ENCODE data around the gene DNAH7. TPM values are rescaled to one million over a fixed set of nuclear protein-coding genes. Genes with fewer than 3 reads are reported as not detected.

DNAH7 gene
- under 1 TPM in 1 of 5 donors, not detected in 4; 0.03 TPM for total RNA-seq
- total RNA-seq (2013): 0.06 TPM
- total RNA-seq: 0 to 0.31 (median 0.07) reads per million in 29 experiments

DNA sequence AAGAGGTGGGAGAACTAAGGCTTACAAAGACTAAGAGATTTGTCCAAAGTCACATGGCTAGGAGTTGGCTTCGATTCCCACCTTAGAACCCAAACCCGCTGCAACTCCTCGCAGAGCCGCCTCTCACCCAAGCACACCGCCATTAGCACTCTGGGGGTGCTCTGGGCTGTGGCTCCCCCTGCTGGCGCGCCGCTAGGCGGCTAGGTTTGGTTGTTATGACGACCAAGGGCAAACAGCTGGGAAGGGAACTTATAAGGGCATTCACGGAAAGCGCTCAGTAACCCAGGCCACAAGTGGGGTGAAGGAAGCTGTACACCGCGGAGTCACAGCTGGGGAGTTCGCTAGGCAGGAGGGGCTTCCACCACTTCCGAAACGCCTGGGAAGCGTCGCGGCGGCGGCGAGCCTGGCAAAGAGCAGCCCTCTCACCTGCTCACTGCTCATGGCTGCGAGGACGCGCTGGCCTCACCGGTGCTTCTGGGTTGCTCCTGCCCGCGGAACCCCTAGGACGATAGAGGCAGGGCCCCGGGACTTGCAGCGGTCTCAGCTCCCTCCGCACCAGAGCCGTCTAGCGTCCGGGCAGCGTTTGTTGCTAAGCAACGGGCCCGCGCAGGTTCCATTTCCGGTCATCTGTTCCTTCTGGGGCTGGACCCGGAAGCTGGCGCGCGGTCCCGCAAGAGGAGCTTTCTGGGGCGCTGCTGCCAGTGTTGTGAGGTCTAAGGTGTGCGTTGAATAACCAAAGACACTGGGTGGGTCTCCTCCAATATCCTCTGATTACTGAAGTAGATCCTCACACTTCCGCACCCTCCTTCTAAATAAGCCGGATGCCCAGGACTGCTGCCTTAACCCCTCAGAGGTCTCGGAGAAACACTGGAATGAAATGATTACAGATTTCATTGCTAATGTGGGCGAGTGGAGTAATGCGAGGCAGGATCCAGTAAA, at the start of gene DNAH7:
Gene DNAH7 (minus strand): TSS at position 567 of the 939 bp plus-strand sequence. CDS start 126 bp downstream, at position 441.
- Mint-ChIP-seq H3K36me3 (no peaks in the 10 kb centered on the region), H3K27me3 (peaks cover 0 to 4% of the 10 kb centered on the region in 2 donors), H3K4me1 (peaks cover 13 to 16% (median 14%) of the 10 kb centered on the region in 3 donors), H3K27ac (peak within 1 kb of the TSS; percentile 71 to 79), H3K4me3 (peak within 1 kb of the TSS; percentile 81 to 85 (median 82)), H3K9me3 (no peaks in the 10 kb centered on the region)
- ATAC-seq (replicated peaks in 1 of 4) (peak; percentile 89 to 97 (median 93)), DNase-seq (peak; percentile 80 to 94 (median 92))
- peaks cover 0 to 14% of the 10 kb centered on the region in 2 experiments for H3K4me1 ChIP-seq (ENCODE audit: control insufficient read depth in 1 of 2, extremely low read depth in 1 of 2, insufficient read depth in 2 of 2, low read length in 2 of 2)
- ChIA-PET POLR2A (interaction anchor here in 1 of 2 donors (0.6 to 1.2 kb wide), 5 partner anchors 79 to 1637 kb away, joined by 3 to 5 read pairs (median 5); partner anchors contain the start of gene MARS2), CTCF (interaction anchor here (0.6 to 2.8 kb wide), 31 partner anchors 9 to 1901 kb away, joined by 3 to 34 read pairs (median 4); partner anchors contain the start of gene SLC39A10 (in 2 of the 2))
- peak within 1 kb of the TSS; percentile 51 for H3K27ac ChIP-seq (ENCODE audit: low read length)
- no peaks in the 10 kb centered on the region for H3K36me3 ChIP-seq (ENCODE audit: control insufficient read depth in 2 of 2, extremely low read depth in 1 of 2, insufficient read depth in 1 of 2, low read length in 1 of 2)
- 3% methylated on average over 37 of the region's 53 CpGs for WGBS (ENCODE audit: insufficient coverage)
- peaks cover 0 to 4% of the 10 kb centered on the region in 2 experiments for H3K27me3 ChIP-seq (replicated peaks in 1 of 2; ENCODE audit: control insufficient read depth in 2 of 2, extremely low read depth in 1 of 2, insufficient read depth in 2 of 2, low read length in 1 of 2)
- peak within 1 kb of the TSS; percentile 60 to 64 for H3K4me3 ChIP-seq (ENCODE audit: control insufficient read depth in 1 of 2, extremely low read depth in 1 of 2, low read length in 1 of 2)
- H3K9me3 ChIP-seq: no peaks in the 10 kb centered on the region

DNA sequence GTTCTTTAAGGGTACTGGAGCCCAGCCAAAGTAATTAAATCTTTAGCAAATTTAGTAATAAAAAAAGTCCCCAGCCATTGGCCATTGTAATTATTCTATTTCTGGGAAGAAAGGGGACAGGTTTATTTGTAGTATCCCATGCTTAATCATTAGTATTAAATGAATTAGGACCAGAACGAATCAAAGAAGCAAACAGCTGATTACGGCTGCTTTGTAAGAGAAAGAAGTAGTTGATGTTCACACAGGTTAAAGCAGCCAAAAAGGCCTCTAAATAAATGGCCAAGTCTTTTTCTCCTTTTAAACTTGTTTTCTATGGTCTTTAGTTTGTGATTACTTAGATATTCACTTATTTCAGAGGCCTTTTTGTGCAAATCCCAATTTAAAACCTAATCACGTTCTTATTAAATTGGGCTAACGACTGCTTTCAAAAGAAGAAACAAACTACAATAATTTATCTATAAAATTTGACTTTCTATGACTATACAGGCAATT, 48.6 kb upstream of the DNAH7 start:
- POLR2A ChIA-PET: no interaction called here
- no peak overlapping the region for H3K4me3 Mint-ChIP-seq
- no CpG with 5 or more reads among the region's 4 CpGs for WGBS (ENCODE audit: insufficient coverage)

DNA sequence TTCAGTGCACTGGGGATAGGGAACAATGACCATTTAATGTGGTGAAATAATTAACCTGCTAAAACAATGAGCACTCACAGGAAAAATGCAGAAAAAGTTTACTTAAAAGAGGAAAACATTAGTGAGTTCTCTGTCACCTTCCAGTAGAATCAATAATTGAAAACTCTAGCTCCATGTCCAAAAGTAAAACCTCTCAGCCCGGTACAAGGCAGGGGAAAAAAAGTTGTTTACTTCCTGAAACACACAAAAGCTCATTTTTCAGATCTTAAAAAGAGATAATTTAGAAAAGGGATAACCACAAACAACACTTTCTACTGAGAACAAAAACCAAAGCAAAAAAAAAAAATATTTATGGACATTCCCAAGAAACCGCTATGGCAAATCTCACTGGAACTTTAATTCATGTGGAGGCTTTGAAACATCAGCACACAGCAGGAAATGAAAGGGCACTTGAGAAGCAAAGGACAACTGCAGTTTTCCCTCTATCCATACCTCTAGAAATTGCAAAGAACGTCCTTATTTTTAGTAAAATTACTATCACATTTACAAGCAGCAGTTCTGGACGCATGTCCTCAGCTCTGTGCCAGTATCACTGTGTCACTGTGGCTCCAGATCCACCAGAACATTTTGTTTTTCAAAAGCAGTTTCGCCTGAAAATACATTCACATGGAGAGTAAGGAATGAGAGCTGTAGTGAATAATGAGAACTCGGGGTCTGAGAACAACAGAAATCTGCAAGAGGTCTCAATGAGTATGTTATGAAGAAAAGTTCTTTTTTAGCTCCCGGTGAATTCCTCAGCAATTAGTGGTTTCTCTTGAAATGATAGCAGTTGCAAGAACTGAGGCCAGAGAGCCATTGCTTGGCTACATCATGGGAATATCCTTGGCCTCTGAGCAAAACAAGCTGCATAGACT, 44.7 kb upstream of the DNAH7 start:
- Mint-ChIP-seq H3K4me1 (peaks cover 10 to 26% (median 21%) of the 10 kb centered on the region in 3 donors), H3K27ac (peak overlapping the region; percentile 28 to 39), H3K9me3 (no peaks in the 10 kb centered on the region), H3K4me3 (peak overlapping the region in 2 of 3 donors; percentile 5 to 9), H3K27me3 (no peaks in the 10 kb centered on the region), H3K36me3 (no peaks in the 10 kb centered on the region)
- DNase-seq (no peak), ATAC-seq (replicated peaks in 1 of 4) (no peak)
- Histone ChIP-seq H3K4me3 (ENCODE audit: control insufficient read depth in 1 of 2, extremely low read depth in 1 of 2, low read length in 1 of 2) (no peak overlapping the region), H3K27ac (ENCODE audit: low read length) (no peak overlapping the region), H3K9me3 (no peaks in the 10 kb centered on the region), H3K27me3 (replicated peaks in 1 of 2; ENCODE audit: control insufficient read depth in 2 of 2, extremely low read depth in 1 of 2, insufficient read depth in 2 of 2, low read length in 1 of 2) (no peaks in the 10 kb centered on the region), H3K4me1 (ENCODE audit: control insufficient read depth in 1 of 2, extremely low read depth in 1 of 2, insufficient read depth in 2 of 2, low read length in 2 of 2) (peaks cover 0 to 2% of the 10 kb centered on the region in 2 experiments), H3K36me3 (ENCODE audit: control insufficient read depth in 2 of 2, extremely low read depth in 1 of 2, insufficient read depth in 1 of 2, low read length in 1 of 2) (no peaks in the 10 kb centered on the region)
- ChIA-PET CTCF (interaction anchor here (0.6 to 1.2 kb wide), 8 partner anchors 35 to 637 kb away, joined by 3 to 6 read pairs (median 3); partner anchors contain the start of gene DNAH7 (in 1 of the 2)), POLR2A (interaction anchor here (0.5 to 0.7 kb wide), 6 partner anchors 9 to 1706 kb away, joined by 3 to 9 read pairs (median 3); no protein-coding TSS in a partner anchor)
- WGBS (ENCODE audit: insufficient coverage): 68% methylated on average over 4 of the region's 7 CpGs

More for the DNA sequence above, 48.6 kb upstream of the DNAH7 start:
- Mint-ChIP-seq H3K27me3 (no peaks in the 10 kb centered on the region), H3K36me3 (no peaks in the 10 kb centered on the region), H3K27ac (no peak overlapping the region), H3K9me3 (peaks cover 0 to 4% (median 2%) of the 10 kb centered on the region in 3 donors), H3K4me1 (peaks cover 10 to 22% (median 18%) of the 10 kb centered on the region in 3 donors)
- Histone ChIP-seq H3K9me3 (no peaks in the 10 kb centered on the region), H3K4me1 (ENCODE audit: control insufficient read depth in 1 of 2, extremely low read depth in 1 of 2, insufficient read depth in 2 of 2, low read length in 2 of 2) (peaks cover 0 to 2% of the 10 kb centered on the region in 2 experiments), H3K27ac (ENCODE audit: low read length) (no peak overlapping the region), H3K36me3 (ENCODE audit: control insufficient read depth in 2 of 2, extremely low read depth in 1 of 2, insufficient read depth in 1 of 2, low read length in 1 of 2) (no peaks in the 10 kb centered on the region), H3K4me3 (ENCODE audit: control insufficient read depth in 1 of 2, extremely low read depth in 1 of 2, low read length in 1 of 2) (no peak overlapping the region), H3K27me3 (replicated peaks in 1 of 2; ENCODE audit: control insufficient read depth in 2 of 2, extremely low read depth in 1 of 2, insufficient read depth in 2 of 2, low read length in 1 of 2) (no peaks in the 10 kb centered on the region)
- DNase-seq (no peak), ATAC-seq (replicated peaks in 1 of 4) (no peak)
- CTCF ChIA-PET: no interaction called here

DNA sequence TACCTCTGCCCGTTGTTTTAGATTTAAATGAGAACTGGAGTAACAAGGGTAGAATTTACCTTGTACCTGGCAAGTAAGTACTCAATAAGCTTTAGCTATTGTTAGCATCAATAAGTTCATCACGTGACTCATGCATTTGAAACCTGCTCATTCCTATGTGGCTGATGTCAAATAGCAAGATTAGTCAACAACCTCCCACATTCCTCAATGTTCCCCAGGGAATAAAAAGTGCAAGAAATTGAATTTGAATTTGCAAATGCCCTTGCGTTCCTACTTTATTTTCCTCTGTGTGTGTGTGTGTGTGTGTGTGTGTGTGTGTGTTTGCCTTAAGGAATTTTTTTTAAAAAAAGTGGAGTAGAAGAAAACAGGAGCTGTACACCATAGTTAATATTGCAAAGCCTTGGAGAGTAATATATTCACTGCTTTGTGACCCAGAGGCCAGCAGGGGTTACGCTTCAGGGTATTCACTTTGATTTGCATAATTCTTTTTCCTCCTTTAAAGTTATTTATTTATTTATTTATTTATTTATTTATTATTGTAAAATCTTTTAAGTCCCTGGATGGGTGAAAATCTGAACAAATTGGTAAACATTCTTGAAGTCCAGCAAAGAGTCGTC, 43.9 kb upstream of the DNAH7 start:
- no peaks in the 10 kb centered on the region for H3K36me3 Mint-ChIP-seq
- ATAC-seq (replicated peaks in 1 of 4) (no peak), DNase-seq (no peak)
- Histone ChIP-seq H3K4me1 (ENCODE audit: control insufficient read depth in 1 of 2, extremely low read depth in 1 of 2, insufficient read depth in 2 of 2, low read length in 2 of 2) (peaks cover 0 to 2% of the 10 kb centered on the region in 2 experiments), H3K9me3 (no peaks in the 10 kb centered on the region), H3K27ac (ENCODE audit: low read length) (no peak overlapping the region), H3K36me3 (ENCODE audit: control insufficient read depth in 2 of 2, extremely low read depth in 1 of 2, insufficient read depth in 1 of 2, low read length in 1 of 2) (no peaks in the 10 kb centered on the region), H3K4me3 (ENCODE audit: control insufficient read depth in 1 of 2, extremely low read depth in 1 of 2, low read length in 1 of 2) (no peak overlapping the region), H3K27me3 (replicated peaks in 1 of 2; ENCODE audit: control insufficient read depth in 2 of 2, extremely low read depth in 1 of 2, insufficient read depth in 2 of 2, low read length in 1 of 2) (no peaks in the 10 kb centered on the region)
- ChIA-PET POLR2A (interaction anchor here (0.5 to 0.9 kb wide), 7 partner anchors 8 to 1707 kb away, joined by 3 to 9 read pairs (median 3); no protein-coding TSS in a partner anchor), CTCF (interaction anchor here (0.6 to 1.0 kb wide), 7 partner anchors 10 to 638 kb away, joined by 3 to 6 read pairs (median 3); no protein-coding TSS in a partner anchor)
- peaks cover 10 to 26% (median 21%) of the 10 kb centered on the region in 3 donors for H3K4me1 Mint-ChIP-seq
- WGBS (ENCODE audit: insufficient coverage): no CpG with 5 or more reads among the region's 5 CpGs
- H3K4me3 Mint-ChIP-seq: no peak overlapping the region
- H3K9me3 Mint-ChIP-seq: no peaks in the 10 kb centered on the region
- no peak overlapping the region for H3K27ac Mint-ChIP-seq
- H3K27me3 Mint-ChIP-seq: no peaks in the 10 kb centered on the region

DNA sequence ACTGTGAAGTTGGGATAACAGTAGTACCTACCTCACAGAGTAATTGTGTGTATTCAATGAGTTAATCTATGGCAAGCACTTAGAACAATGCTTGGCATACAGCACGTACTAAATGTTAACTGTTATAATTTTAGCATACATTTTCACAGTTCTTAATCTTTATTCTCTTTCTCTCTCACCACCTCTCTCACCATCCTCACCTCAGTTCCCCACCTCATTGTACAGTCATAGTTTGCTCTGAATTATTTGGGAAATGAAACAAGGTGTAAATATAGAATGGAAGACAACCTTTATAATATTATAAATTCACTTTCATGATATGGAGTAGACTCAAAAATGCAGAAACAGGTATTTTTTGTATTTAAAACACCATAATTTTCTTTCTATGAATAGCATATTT, 40.0 kb upstream of the DNAH7 start:
- Histone ChIP-seq H3K9me3 (no peaks in the 10 kb centered on the region), H3K36me3 (ENCODE audit: control insufficient read depth in 2 of 2, extremely low read depth in 1 of 2, insufficient read depth in 1 of 2, low read length in 1 of 2) (no peaks in the 10 kb centered on the region), H3K4me1 (ENCODE audit: control insufficient read depth in 1 of 2, extremely low read depth in 1 of 2, insufficient read depth in 2 of 2, low read length in 2 of 2) (peaks cover 0 to 4% of the 10 kb centered on the region in 2 experiments), H3K4me3 (ENCODE audit: control insufficient read depth in 1 of 2, extremely low read depth in 1 of 2, low read length in 1 of 2) (no peak overlapping the region), H3K27ac (ENCODE audit: low read length) (no peak overlapping the region), H3K27me3 (replicated peaks in 1 of 2; ENCODE audit: control insufficient read depth in 2 of 2, extremely low read depth in 1 of 2, insufficient read depth in 2 of 2, low read length in 1 of 2) (no peaks in the 10 kb centered on the region)
- ATAC-seq (replicated peaks in 1 of 4): no peak
- no peaks in the 10 kb centered on the region for H3K9me3 Mint-ChIP-seq
- no peak for DNase-seq
- peaks cover 23 to 28% (median 28%) of the 10 kb centered on the region in 3 donors for H3K4me1 Mint-ChIP-seq
- WGBS (ENCODE audit: insufficient coverage): no CpG with 5 or more reads among the region's 1 CpG
- H3K36me3 Mint-ChIP-seq: no peaks in the 10 kb centered on the region
- H3K27me3 Mint-ChIP-seq: no peaks in the 10 kb centered on the region
- ChIA-PET POLR2A (no interaction called here), CTCF (no interaction called here)
- H3K4me3 Mint-ChIP-seq: no peak overlapping the region
- H3K27ac Mint-ChIP-seq: no peak overlapping the region

Data from T-cell (primary cell).